Osteocyte (in vitro differentiated cells): Measurements from ENCODE around the gene SERPIND1. TPM values are rescaled to one million over a fixed set of nuclear protein-coding genes. Genes with fewer than 3 reads are reported as not detected.

Source experiments
- DNase-seq: peaks from one replicate; pipeline ENCODE4 v3.0.0; 2021; ENCODE audit warnings: mixed read lengths; ENCODE audit not compliant: unreplicated experiment; ENCODE audit errors: extremely low spot score
- H3K27ac Mint-ChIP-seq: one replicate; pipeline ENCODE4 v1.8.0; 2021; ENCODE audit warnings: mild to moderate bottlenecking, mixed read lengths; ENCODE audit not compliant: unreplicated experiment
- H3K27me3 Mint-ChIP-seq: one replicate; pipeline ENCODE4 v1.8.0; 2021; ENCODE audit warnings: mixed read lengths; ENCODE audit not compliant: unreplicated experiment
- H3K36me3 Mint-ChIP-seq: one replicate; pipeline ENCODE4 v1.8.0; 2021; ENCODE audit warnings: mixed read lengths; ENCODE audit not compliant: unreplicated experiment
- H3K4me1 Mint-ChIP-seq: one replicate; pipeline ENCODE4 v1.8.0; 2021; ENCODE audit warnings: mixed read lengths; ENCODE audit not compliant: unreplicated experiment
- H3K4me3 Mint-ChIP-seq: one replicate; pipeline ENCODE4 v1.8.0; 2021; ENCODE audit warnings: mild to moderate bottlenecking, moderate library complexity, mixed read lengths; ENCODE audit not compliant: unreplicated experiment
- H3K9me3 Mint-ChIP-seq: one replicate; pipeline ENCODE4 v1.8.0; 2021; ENCODE audit warnings: mixed read lengths; ENCODE audit not compliant: unreplicated experiment
- total RNA-seq: library from RNA; stranded (reverse); gene quantifications from 2 replicates; pipeline ENCODE4 v1.2.1, GENCODE V29; 2021
- TF ChIP-seq, protein P1 (sequence below): fragments of 200-600 bp; sonication (generic); IDR thresholded peaks from 2 replicates; pipeline ENCODE4 v1.5.0; 2021; ENCODE audit warnings: antibody characterized with exemption, mild to moderate bottlenecking, moderate library complexity

Gene SERPIND1
- total RNA-seq, 1 donor from 2014 or later: not detected

DNA sequence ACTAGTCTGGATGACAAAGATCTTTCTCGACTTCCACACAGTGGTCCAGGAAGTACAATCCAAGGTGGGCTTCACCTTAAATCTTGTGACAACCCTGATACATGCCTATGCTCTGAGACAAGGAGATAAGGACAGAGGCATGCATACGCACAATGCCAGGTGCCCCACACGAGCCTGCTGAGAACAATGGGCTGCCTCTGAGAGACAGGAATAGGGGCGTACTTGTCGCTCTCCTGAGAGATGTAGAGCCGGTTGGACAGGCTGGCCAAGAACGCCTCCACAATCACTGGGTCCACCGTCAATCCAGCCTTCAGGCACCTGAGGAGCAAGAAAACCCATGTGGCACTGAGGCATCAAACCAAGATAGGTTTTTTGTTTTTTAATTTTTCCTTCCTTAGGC lies 25.5 kb downstream of the SERPIND1 start:
- H3K36me3 Mint-ChIP-seq: peaks cover 71% of the 10 kb centered on the region
- H3K27ac Mint-ChIP-seq: no peak overlapping the region

GRCh38 chr22:20802452-20802851 lies 28.5 kb downstream of the SERPIND1 start:
- DNase-seq: no peak
- TF ChIP-seq, protein P1, sequence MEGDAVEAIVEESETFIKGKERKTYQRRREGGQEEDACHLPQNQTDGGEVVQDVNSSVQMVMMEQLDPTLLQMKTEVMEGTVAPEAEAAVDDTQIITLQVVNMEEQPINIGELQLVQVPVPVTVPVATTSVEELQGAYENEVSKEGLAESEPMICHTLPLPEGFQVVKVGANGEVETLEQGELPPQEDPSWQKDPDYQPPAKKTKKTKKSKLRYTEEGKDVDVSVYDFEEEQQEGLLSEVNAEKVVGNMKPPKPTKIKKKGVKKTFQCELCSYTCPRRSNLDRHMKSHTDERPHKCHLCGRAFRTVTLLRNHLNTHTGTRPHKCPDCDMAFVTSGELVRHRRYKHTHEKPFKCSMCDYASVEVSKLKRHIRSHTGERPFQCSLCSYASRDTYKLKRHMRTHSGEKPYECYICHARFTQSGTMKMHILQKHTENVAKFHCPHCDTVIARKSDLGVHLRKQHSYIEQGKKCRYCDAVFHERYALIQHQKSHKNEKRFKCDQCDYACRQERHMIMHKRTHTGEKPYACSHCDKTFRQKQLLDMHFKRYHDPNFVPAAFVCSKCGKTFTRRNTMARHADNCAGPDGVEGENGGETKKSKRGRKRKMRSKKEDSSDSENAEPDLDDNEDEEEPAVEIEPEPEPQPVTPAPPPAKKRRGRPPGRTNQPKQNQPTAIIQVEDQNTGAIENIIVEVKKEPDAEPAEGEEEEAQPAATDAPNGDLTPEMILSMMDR: no peak
- H3K27me3 Mint-ChIP-seq: no peaks in the 10 kb centered on the region
- H3K9me3 Mint-ChIP-seq: no peaks in the 10 kb centered on the region
- H3K36me3 Mint-ChIP-seq: peaks cover 69% of the 10 kb centered on the region
- H3K4me3 Mint-ChIP-seq: no peak overlapping the region
- H3K4me1 Mint-ChIP-seq: peaks cover 9% of the 10 kb centered on the region
- H3K27ac Mint-ChIP-seq: no peak overlapping the region

More for the DNA sequence above, 25.5 kb downstream of the SERPIND1 start:
- H3K4me3 Mint-ChIP-seq: no peak overlapping the region
- no peaks in the 10 kb centered on the region for H3K9me3 Mint-ChIP-seq
- H3K27me3 Mint-ChIP-seq: no peaks in the 10 kb centered on the region
- no peaks in the 10 kb centered on the region for H3K4me1 Mint-ChIP-seq
- TF ChIP-seq, protein P1: no peak
- no peak for DNase-seq

DNA sequence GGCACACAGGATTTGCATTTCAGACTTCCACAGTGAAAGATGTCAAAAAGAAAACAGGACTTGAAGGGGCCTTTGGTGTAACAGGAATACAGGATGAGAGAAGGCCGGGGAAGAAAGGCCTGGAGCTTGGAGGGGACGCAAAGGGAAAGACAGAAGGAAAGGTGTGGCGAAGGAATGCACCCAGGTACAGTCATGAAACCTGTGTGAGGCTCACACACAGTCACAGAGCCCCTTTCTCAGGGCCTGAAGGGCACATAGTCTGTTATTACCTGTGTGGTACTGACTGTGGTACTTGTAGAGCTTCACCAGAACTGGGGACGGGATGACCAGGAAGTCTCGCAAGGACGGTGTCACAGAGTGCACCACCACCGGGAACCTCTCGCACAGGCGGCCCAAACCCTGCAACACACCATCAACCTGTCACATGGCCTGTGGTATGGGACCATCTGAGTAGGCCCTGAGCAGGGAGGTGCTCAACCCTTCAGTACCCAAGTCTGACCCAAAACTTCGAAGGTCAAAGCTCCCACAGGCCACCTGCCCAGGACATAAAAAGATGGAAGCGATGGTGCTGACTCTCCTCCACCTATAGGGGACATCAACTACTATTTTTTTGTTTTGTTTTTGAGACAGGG lies 29.1 kb downstream of the SERPIND1 start:
- Mint-ChIP-seq H3K36me3 (peaks cover 68% of the 10 kb centered on the region), H3K4me1 (peaks cover 15% of the 10 kb centered on the region), H3K4me3 (no peak overlapping the region), H3K9me3 (no peaks in the 10 kb centered on the region), H3K27ac (no peak overlapping the region), H3K27me3 (no peaks in the 10 kb centered on the region)
- DNase-seq: no peak
- TF ChIP-seq, protein P1: no peak

DNA sequence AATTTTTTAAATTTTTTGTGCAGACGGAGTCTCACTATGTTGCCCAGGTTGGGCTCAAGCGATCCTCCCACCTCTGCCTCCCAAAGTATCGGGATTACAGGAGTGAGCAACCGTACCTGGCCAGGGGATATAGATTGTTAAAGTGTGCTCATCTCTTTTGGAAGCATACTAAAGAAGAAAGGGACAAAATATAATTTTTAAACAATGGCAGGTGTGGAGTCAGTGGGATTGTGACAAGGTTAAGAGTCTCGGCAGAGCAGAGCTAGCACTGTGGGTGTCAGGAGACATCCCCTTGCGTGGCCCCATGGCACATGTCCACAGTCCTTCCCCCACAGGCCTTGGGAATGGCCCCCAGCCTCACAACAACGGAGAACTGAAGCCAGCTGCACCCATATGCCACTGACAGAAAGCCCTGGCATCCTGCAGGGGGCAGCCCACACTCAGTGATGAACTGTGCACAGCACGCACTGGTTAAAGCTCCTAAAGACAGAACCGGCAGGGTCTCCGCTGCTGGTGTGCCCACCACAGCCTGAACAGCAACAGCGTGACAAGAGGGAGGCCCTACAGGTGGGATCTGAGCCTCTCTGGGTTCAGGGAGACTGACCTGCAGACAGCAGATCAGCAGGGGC lies 29.9 kb downstream of the SERPIND1 start:
- TF ChIP-seq, protein P1: peak; percentile 50
- Mint-ChIP-seq H3K27ac (no peak overlapping the region), H3K27me3 (no peaks in the 10 kb centered on the region), H3K36me3 (peaks cover 64% of the 10 kb centered on the region), H3K4me1 (peaks cover 15% of the 10 kb centered on the region), H3K4me3 (no peak overlapping the region), H3K9me3 (no peaks in the 10 kb centered on the region)
- DNase-seq: no peak

DNA sequence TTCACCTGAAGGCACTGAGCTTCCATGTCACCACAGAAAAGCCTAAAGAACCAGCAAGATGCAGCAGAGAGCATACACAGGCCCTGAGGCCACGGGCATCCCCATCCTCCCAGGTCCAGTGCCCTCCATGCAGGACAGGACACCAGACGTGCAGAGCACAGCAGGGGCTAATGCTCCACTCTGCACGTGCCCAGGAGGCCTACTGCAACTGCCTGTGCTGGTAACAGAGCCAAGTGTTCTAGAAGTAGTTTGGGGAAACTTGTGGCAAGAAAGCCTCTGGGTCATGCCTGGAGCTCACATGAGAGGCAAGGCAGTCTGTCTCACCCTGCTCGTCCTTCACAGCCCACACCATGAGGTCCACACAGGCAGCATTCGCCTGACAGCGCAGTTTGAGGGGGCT lies 30.7 kb downstream of the SERPIND1 start:
- no peaks in the 10 kb centered on the region for H3K9me3 Mint-ChIP-seq
- H3K4me3 Mint-ChIP-seq: no peak overlapping the region
- TF ChIP-seq, protein P1: no peak
- H3K4me1 Mint-ChIP-seq: peaks cover 15% of the 10 kb centered on the region
- no peaks in the 10 kb centered on the region for H3K27me3 Mint-ChIP-seq
- no peak for DNase-seq
- H3K27ac Mint-ChIP-seq: no peak overlapping the region
- peaks cover 62% of the 10 kb centered on the region for H3K36me3 Mint-ChIP-seq
